CD4-positive, alpha-beta T cell treated with Interleukin-4 for 1 hour (primary cell): ENCODE results near the gene YPEL2.
"Not testable (repeated sequence)": the region's sequence is repeated elsewhere in the genome, so short reads cannot be mapped to it uniquely, and the experiment has no call there.

ENCODE experiments used
- DNase-seq, 2 donors: peaks; one replicate each; pipeline ENCODE4 v3.0.0-alpha.2; 2020 to 2022

YPEL2 gene

DNA sequence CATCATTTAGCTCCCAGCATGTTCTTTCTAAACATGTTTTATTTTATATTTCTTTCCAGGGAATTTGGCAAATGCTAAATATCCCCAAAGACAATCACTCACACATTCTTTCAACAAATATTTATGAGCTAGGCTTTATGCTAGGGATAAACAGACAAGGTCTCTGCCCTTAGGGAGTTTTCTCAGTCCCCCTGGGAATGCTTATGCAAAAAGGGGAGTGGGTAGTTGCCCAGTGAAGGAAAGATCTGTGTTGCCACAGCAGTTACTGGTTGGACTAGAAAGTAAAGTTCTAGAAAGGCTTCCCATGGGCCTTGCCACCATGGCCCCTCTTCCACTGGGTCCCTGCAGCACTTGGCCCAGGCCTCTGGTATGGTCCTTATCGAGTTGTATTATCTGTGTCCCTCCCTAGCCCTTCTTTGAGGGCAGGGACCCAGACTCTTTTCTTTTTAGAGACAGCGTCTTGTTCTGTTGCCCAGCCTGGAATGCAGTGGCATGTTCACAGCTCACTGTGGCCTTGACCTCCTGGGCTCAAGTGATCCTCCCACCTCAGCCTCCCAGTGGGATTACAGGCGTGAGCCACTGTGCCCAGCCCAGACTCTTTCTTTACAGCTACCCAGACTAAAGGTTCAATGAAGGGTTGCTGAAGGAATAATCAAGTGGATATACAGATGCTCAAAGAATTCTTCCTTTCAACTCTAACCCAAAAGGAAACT is 78.0 kb downstream of the YPEL2 start:
- no peak for DNase-seq

DNA sequence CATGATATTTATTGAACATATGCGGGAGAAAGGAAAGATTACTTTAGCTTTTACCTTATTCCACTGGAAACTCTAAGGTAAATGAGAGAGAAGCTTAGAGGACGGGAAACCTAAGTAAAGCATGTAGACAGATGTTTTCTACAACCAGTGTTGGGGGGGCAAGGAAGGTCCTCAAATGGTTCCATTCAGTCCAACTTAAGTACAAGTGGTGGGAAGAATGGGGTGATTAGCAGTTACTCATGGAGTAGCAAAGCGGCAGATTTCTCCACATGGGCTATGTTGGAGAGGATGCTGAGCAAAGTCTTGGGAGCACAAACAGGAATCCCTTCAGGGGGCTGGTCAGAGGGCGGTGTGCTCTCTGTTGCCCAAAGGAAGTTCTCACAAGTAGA is 78.6 kb downstream of the YPEL2 start:
- no peak for DNase-seq

DNA sequence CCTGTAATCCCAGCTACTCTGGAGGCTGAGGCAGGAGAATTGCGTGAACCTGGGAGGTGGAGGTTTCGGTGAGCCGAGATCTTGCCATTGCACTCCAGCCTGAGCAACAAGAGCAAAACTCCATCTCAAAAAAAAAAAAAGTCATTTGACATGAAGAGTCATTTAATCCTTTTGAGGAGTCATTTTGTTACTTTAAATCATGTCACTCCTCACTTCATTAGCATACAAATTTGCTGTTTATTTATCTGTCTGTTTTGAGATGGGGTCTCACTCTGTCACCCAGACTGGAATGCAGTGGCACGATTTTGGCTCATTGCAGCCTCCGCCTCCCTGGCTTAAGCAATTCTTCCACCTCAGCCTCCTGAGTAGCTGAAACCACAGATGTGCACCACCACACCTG is 81.0 kb downstream of the YPEL2 start:
- not testable (repeated sequence) for DNase-seq

DNA sequence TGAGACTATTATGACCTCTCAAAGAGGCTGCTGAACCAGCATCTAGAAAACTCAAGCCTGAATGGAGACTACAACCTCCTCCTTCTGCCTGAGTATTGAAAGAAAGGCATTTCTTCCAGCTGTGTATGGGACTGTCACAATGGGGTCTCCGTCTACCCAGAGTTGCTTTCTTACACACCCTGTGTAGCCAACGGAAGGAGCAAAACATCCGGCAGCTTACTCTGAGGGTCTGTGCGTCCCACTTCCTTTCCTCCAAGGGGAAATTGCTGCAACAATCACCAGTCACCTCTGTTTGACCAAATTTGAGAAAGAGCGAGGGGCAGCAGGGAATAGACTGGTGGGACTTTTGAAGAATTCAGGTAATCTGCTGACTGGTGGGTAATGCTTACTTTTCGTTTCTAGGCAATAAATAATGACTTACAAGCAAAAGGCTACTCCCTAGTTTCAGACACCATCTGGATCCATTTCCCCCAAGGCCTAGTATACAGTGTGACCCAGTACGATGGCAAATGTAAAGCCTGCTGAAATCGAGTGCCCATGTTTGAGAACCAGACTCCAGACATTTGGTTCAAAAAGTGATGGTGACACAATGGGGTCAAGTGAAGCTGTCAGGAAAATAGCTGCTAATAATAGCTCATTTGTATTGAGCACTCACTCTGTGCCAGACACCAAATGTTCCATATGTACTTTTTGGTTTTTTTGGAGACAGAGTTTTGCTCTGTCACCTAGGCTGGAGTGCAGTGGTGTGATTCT is 81.7 kb downstream of the YPEL2 start:
- DNase-seq: no peak

DNA sequence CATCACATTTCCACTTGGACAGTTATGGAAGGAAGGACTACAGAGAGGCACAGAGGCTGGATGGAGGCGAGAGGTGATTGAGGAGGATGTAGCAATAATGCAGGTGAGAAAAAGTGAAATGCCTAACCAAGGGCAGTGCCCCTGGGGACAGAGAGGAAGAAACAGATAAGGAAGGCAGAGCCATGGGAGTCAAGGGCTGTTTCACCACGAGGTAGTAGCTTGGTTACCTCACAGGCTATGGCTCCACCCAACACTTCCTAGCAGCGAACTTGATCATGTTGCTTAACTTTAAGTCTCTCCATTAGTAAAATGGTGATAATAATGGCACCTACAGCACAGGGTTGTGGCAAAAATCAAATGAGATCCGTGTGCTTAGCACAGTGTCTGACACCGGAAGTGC is 83.9 kb downstream of the YPEL2 start:
- DNase-seq: peak in 1 of 2 donors; percentile 16

DNA sequence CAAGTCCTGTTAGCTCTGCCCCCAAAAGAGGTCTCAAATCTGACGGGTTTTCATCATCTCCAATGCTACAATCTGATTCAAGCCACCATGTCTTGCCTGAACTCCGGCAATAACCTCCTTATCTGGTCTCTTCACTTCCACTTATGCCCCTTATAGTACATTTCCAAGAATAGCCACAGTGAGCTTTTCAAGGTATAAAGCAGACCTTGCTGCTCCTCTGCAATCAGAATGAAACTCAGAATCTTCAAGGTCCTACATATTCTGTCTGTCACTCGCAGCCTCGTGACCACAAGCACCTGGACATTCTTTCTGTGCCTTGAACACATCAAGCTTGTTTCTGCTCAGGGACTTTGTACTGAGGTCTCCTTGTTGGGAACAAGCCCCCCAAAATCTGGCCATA is 84.7 kb downstream of the YPEL2 start:
- no peak for DNase-seq

DNA sequence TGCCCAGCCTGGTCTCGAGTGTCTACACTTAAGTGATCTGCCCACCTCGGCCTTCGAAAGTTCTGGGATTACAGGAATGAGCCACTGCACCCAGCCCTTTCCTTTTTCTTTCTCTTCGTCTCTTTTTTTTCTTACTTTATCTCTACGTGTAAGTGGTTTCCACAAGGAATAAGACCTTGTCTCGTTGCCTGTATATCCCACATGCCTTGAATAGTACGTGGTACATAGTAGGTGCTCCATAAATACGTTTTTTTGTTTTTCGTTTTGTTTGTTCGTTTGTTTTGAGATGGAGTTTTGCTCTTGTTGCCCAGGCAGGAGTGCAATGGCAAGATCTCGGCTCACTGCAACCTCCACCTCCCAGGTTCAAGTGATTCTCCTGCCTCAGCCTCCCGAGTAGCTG is 86.0 kb downstream of the YPEL2 start:
- no peak for DNase-seq

DNA sequence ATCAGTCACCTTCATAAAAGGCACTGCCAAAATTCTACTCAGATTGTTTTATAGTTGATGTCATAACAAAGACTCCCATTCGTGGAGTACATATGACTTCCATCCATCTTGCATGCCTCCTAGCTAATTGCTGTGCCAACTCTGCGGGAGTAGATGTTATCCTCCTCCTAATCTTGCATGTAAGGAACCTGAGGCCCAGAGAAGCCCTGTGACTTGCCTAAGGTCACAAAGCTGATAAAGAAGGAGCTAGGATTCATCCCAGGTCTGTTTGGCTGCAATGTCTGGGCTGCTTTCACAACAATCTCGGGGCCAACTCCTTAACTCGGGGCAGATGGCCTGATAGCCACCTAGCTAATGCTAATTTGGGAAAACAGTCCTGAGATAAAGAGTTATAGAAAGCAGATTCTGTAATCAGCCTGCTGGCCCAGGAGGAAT is 87.3 kb downstream of the YPEL2 start:
- DNase-seq: no peak

DNA sequence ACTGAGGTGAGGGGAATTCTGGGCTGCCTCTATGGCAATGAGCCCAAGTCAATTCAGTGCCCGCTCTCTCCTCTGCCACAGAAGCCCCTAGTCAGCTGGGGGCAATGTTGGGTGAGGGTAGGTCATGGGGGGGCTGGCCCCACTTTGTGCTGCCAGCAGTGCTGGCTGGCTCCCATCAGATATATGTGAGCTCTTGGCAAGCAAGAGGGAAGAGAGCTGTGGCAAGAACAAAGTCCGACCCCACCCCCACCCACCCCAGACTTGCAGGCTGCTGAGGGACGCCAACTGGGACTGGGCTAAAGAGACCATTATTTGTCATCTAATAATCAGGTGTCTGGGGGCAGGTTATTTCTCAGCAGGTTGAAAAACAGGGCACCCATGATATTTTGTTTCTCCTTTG is 89.4 kb downstream of the YPEL2 start:
- no peak for DNase-seq

DNA sequence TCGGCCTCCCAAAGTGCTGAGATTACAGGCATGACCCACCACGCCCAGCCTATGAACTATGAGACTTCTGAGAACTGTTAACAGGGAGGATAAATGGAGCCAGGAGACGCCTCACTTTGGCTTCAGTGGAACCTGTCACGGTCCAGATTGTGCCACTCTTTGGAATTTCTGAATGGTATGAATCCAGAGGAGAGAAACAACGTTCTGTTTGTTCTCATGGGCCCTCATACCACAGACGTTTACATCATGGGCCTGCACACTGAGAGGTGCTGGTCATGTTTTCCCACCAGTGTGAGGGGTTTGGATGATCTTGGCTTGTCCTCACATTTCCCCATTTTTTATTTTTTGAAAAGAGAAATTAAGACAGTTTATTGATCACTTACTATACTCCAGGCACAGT is 90.3 kb downstream of the YPEL2 start:
- no peak for DNase-seq

DNA sequence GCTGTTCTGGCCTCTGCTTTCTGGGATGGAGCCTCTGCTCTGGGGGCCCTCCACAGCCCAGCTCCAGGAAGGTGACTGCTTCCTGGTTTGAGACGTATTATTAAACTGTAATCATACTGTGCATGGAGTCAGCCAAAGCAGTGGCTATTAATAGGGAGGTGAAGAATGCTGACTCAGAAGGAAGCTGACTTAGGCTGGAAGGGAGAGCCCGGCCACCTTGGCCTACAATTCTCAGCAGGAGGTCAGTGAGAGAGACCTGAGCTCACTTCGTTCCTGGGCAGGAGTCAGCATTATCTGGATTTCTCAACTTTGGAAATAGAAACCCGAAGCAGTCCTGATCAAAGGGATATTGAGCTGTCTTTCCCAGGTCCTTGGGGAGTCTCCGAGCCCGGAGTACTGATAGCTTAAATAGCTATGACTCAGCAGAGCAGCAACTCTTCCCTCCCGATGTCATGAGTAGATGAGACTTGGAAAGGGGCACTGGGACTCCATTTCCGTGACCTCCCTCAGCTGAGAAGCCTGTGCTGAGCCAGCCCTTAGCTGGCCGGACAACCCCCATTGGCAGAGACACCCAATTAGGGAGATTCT is 91.8 kb downstream of the YPEL2 start:
- no peak for DNase-seq

DNA sequence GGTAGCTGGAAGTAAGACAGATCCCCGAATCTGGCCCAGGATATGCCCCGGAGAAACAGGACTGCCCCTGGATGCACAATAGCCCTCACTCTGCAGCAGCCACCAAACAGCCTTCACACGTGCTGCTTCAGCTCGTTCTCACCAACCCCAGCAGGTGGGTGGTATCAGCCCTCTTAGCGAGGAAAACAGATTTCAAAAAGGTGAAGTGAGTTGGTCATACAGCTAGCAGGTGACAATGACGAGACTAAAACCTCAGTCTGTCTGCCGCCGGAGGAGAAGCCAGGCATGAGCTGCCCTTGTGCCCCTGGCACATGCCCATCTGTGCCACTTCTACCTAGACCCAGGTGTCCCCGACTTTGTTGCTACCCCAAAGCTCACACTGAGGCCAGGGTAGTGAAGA is 92.4 kb downstream of the YPEL2 start:
- no peak for DNase-seq

DNA sequence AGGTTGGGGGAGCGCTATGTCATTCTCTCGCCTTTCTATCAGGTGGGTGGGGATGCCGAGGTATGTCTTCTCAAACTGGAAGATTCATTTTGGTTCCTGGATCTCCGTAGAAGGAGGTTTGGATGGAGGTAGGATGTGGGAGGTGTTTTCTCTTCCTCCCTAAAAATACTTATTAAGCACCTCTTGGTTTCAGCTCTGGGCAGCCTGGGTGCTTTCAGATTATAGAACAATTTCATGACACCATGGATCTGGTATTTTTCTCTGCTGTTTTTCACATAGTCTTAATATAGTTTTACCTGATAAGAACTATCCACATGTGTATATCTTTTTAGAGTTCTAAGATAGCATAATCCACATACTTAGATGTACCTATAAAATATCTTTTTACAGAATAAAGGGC is 92.9 kb downstream of the YPEL2 start:
- no peak for DNase-seq

DNA sequence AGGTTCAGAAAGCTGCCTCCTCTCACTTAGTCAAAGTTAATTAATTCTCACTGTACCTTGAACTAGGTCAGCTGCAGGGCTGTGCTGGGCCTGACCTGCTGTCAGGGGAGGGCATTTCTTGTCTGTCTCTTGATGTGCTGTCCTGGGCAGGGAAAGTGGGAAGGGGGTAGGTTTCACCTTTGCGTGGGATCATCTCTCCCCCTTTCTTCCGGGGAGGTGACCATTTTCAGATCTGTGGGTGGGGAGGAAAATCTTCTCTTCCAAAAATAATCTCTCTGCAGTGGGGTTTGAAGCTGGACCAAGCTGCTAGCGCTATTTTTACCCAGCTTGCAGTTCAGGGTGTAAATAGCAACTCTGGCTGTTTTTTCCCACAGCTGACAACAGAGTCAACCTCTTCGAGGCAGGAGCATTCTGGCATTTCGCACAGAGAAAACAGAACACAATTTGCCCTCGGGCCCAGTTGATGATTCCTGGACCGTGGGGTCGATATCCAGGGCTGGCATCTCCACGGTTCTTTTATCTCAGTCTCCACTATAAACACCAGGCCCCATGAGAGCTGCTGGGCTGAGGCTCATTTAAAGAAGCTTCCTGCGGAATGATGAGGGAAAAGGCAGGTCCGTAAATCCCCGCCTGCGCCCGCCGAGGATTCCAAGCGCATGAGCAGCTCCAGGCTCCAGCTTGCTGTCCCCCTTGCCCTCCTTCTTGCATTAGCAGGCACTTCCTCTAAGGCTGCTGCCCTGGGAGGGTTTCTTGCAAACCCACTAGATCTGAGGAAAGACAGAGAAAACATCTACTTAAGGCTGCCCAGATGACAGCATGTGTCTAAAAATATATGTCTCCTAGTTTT is 93.9 kb downstream of the YPEL2 start:
- DNase-seq: no peak

DNA sequence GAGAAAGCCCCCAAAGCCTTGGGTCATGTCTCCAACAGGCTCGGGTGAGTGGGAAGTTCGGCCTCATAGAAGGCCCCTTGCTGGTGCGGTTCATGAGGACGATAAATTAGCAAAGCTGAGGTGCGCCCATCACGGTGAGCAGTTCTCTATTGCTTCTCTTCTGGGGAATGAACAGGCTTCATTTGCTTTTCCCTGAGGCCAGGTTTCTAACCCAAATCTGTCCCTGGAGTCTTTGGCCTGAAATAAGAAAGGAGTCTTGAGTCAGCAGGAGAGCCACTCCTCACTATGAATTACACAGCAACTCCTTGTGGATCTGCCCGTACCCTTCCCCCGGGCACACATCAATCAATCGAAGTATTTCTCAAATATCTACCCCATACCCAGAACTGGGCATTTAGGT is 94.6 kb downstream of the YPEL2 start:
- no peak for DNase-seq

DNA sequence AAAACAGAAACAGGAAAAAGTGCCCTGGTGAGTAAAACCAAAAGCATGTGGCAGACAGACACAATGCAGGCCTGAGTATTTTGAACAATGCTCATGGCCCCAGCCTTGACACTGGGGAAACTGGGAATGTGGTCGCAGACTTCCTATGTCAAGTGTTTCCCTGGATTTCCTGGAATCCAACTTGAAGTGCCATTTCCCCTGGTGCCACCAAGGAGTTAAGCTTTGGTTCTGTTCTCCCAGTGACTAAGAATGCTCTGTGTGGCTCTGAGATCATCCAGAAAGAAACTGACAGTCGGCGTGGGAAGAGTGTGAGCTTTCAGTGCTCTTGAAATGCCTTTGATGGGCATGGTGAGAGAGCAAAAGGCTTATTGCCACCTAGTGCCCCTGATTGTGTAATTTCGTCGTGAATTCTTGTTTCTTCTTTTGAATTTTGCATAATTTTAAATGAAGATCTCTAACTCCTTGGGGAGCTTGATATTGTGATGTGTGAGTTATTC is 96.0 kb downstream of the YPEL2 start:
- no peak for DNase-seq

DNA sequence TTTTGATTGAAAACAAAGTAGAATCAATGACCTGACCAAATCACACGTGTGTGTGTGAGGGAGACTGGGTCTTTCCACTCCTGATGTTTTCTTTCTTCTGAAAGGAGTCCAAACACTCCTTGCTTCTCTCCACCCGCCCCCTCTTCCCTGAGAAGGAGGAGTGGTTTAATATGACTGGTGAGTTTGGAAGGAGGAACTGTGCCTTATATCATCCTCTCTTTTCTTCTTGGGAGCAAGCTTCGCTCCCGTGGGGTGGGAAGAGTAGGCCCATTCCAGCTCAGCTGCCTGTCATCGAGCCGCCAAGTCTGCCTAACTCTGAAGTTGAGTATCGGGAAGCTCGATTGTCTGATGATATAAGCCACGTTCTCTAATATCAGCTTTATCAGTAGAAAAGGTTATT is 96.5 kb downstream of the YPEL2 start:
- DNase-seq: no peak

DNA sequence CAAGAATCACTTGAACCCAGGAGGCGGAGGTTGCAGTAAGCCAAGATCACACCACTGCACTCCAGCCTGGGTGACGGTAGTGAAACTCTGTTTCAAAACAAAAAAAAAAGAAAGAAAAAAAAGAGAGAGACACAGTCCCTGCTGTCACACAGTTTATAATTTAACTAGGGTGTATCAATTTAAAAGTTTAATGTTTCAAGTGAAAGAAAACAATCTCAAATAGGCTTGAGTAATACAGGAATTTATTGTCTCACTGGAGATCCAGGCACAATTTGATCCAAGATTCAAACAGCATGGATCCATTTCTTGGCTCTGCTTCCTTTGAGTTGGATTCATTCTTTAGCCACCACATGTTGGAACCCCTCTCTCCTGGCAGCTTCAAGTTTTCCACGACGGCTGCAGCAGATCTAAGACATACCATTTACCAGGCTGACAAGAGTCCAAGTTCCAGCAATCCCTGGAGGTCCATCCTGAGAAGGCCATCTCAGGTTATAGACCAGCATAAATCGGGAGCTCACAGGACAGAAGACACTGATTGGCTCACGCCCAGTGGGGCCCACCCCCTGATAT is 97.5 kb downstream of the YPEL2 start:
- DNase-seq: no peak

DNA sequence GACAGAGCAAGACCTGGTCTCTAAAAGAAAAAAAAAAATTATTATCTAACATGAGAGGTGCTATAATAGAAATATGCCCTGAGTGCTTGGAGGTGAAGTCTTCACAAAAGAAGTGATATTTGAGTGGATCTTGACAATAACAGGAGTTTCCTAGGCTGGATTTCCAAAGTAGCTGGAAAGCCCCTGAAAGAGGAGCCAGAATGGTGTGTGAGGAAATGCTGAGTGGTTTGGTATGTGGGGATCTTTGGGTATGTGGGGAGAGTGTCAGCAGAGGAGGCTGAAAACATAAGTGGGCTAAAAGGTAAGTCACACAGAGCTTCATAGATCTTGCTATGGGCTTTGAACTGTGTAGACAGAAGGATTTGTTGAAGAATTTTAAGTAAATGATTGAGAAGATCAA is 100.1 kb downstream of the YPEL2 start:
- no peak for DNase-seq

DNA sequence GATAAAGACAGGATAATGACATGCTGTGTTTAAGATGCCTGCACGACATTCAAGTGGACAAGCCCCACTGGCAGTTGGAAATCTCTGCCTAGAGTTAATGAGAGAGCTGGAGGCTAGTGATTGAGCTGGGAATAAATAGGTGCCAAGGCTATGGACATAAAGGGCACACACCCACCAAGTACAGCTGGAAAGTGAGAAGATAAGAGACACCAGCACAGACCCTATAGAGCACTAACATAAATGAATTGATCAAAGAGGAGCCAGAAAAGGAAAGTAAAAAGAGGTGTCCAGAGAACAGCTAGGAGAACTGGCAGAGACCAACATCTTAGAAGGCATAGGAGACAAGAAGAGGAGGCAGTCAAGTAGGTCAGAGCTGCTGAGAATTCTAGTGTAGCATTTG is 101.2 kb downstream of the YPEL2 start:
- no peak for DNase-seq

DNA sequence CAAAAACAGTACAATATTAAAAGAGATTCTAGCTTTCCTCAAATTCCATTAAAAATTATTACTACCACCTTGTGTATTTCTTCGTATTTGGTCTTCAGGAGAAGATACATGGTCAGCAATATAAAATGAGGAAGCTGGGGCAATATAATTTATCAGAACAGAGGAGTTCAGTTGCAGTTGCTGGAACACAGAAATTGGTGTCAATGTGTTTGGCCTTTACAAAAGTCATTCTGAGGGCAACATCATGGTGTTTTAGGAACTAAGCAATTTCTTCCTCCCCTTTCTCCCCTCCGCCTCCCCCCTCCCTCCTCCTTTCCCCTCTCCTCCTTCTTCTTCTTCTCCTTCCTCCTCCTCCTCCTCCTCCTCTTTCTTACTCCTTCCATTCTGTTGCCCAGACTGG is 102.1 kb downstream of the YPEL2 start:
- no peak for DNase-seq

DNA sequence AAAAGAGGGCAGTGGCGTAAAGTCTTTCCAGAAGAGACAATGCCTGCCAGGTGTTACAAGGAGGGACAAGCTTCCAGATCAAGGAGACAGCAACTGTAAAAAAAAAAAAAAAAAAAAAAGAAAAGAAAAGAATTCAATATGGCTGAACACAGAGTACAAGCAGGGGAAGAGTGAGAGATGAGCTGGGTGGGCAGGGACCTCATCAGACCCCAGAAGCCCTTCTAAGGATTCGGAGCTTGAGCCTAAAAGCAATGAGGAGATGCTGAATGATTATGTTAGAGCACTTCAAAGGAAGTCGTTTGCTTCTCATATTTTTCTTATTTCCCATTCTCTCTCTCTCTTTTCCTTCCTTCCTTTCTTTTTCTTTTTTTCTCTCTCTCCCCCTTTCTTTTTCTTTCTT is 103.0 kb downstream of the YPEL2 start:
- DNase-seq: no peak

DNA sequence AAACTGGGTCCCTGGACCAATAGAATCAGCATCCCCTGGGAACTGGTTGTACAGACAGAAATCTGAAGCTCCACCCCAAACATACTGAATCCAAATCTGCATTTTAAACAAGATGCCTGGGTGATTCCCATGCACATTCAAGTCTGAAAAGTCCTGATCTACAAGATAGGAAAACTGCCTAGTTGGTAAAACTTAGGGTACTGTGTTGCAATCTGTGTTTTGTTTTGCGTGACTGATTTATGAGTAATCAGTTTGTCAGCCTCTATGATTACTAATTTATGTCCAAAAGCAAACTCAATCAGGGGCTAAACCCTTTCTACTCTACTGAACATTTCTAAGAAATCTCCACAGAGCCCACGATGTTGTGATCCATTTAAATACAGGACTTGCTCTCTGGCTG is 103.8 kb downstream of the YPEL2 start:
- no peak for DNase-seq
